Liver (tissue), 9 donors: ENCODE data around the gene MCUR1. TPM values are rescaled to one million over a fixed set of nuclear protein-coding genes. Genes with fewer than 3 reads are reported as not detected.
A peak's percentile ranks its signal among the peaks of the same experiment; 100 is the strongest.

Experiments used
- DNase-seq: peaks from one replicate; pipeline ENCODE4 v3.0.0-alpha.2; 2017; ENCODE audit warnings: low spot score
- H3K27ac ChIP-seq, 2 donors: one replicate each; pipeline ENCODE4 v1.7.0; 2013; ENCODE audit warnings: inconsistent platforms in 2 of 2, low read length in 2 of 2, control low read depth in 1 of 2, low read depth in 1 of 2, mild to moderate bottlenecking in 1 of 2
- H3K27me3 ChIP-seq, 4 donors: one replicate each; pipeline versions ENCODE4 v1.6.1 to v1.7.0; 2013; ENCODE audit warnings: low read length in 3 of 4, inconsistent platforms in 1 of 4, mild to moderate bottlenecking in 1 of 4, moderate library complexity in 1 of 4; ENCODE audit not compliant: control insufficient read depth in 4 of 4, insufficient read depth in 4 of 4
- H3K36me3 ChIP-seq, 4 donors: one replicate each; pipeline versions ENCODE4 v1.6.1 to v1.7.0; 2013; ENCODE audit warnings: low read length in 3 of 4, mild to moderate bottlenecking in 3 of 4, low read depth in 1 of 4, moderate library complexity in 1 of 4; ENCODE audit not compliant: control insufficient read depth in 4 of 4, insufficient read depth in 3 of 4
- H3K4me1 ChIP-seq, 4 donors: one replicate each; pipeline versions ENCODE4 v1.6.1 to v1.7.0; 2013; ENCODE audit warnings: low read length in 3 of 4, mild to moderate bottlenecking in 3 of 4, moderate library complexity in 1 of 4; ENCODE audit not compliant: control insufficient read depth in 4 of 4, insufficient read depth in 4 of 4
- H3K4me3 ChIP-seq, 3 donors: one replicate each; pipeline versions ENCODE4 v1.6.1 to v1.7.0; 2013; ENCODE audit warnings: low read length in 3 of 3, control low read depth in 1 of 3, low read depth in 1 of 3, mild to moderate bottlenecking in 1 of 3
- H3K9ac ChIP-seq, 2 donors: one replicate each; pipeline ENCODE4 v1.7.0; 2013; ENCODE audit warnings: low read length in 2 of 2, mild to moderate bottlenecking in 2 of 2, moderate library complexity in 2 of 2, control low read depth in 1 of 2, low read depth in 1 of 2
- H3K9me3 ChIP-seq, 4 donors: one replicate each; pipeline versions ENCODE4 v1.6.1 to v1.7.0; 2013; ENCODE audit warnings: low read length in 3 of 4; ENCODE audit not compliant: control insufficient read depth in 4 of 4
- CTCF ChIP-seq: fragments of 150-350 bp; IDR thresholded peaks from 2 replicates; pipeline ENCODE4 v1.5.1; 2017; ENCODE audit warnings: improper control_type of control experiment, low read depth, low read length; ENCODE audit not compliant: missing input control
- FOXA1 ChIP-seq: IDR thresholded peaks from 2 replicates; pipeline ENCODE4 v1.6.1; 2016; ENCODE audit warnings: antibody characterized with exemption
- HNF4A ChIP-seq, 2 donors: conservative IDR thresholded peaks; 2 replicates each; pipeline ENCODE4 v1.6.1; 2016; ENCODE audit warnings: antibody characterized with exemption in 2 of 2, mild to moderate bottlenecking in 2 of 2
- HNF4G ChIP-seq: IDR thresholded peaks from 2 replicates; pipeline ENCODE4 v1.6.1; 2016; ENCODE audit warnings: antibody characterized with exemption
- JUND ChIP-seq, 2 donors: IDR thresholded peaks; 2 replicates each; pipeline ENCODE4 v1.6.1; 2016; ENCODE audit warnings: antibody characterized with exemption in 2 of 2
- MAX ChIP-seq: IDR thresholded peaks from 2 replicates; pipeline ENCODE4 v1.6.1; 2016; ENCODE audit warnings: antibody characterized with exemption
- RAD21 ChIP-seq, 2 donors: IDR thresholded peaks; 2 replicates each; pipeline ENCODE4 v1.6.1; 2016; ENCODE audit warnings: antibody characterized with exemption in 2 of 2, mild to moderate bottlenecking in 2 of 2
- REST ChIP-seq: IDR thresholded peaks from 2 replicates; pipeline ENCODE4 v1.6.1; 2016; ENCODE audit warnings: antibody characterized with exemption, mild to moderate bottlenecking
- RXRA ChIP-seq, 2 donors: IDR thresholded peaks; 2 replicates each; pipeline ENCODE4 v1.6.1; 2017 to 2018; ENCODE audit warnings: antibody characterized with exemption in 2 of 2, mild to moderate bottlenecking in 1 of 2
- SP1 ChIP-seq: IDR thresholded peaks from 2 replicates; pipeline ENCODE4 v1.6.1; 2018; ENCODE audit warnings: antibody characterized with exemption, mild to moderate bottlenecking
- TAF1 ChIP-seq: conservative IDR thresholded peaks from 2 replicates; pipeline ENCODE4 v1.6.1; 2016; ENCODE audit warnings: antibody characterized with exemption, mild to moderate bottlenecking
- YY1 ChIP-seq: IDR thresholded peaks from 2 replicates; pipeline ENCODE4 v1.6.1; 2016; ENCODE audit warnings: antibody characterized with exemption, mild to moderate bottlenecking
- WGBS: extraction: QIAGEN DNeasy Blood & Tissue Kit; methylation state at CpG from one replicate; pipeline ENCODE4 v1.1.7; 2013; 5-methylcytosine and 5-hydroxymethylcytosine counted together
- polyA plus RNA-seq, 2 donors: library from polyadenylated mRNA; stranded (reverse) in 1 of 2; unstranded in 1 of 2; fragments of 200-250 nt in 1 of 2; fragments of >200 nt in 1 of 2; fragmentation: Nextera tagmentation in 1 of 2; extraction: Ambion mirVana in 1 of 2; gene quantifications; one replicate each; pipeline versions ENCODE4 v1.2.1 to v1.2.3, GENCODE V29; 2013 to 2015
- total RNA-seq, 2 donors: library from RNA; depleted of rRNA; stranded (reverse); fragments of >200 nt; gene quantifications; one replicate each; pipeline ENCODE4 v1.2.3, GENCODE V29; 2014
- TF ChIP-seq, protein P1 (sequence below): IDR thresholded peaks from 2 replicates; pipeline ENCODE4 v1.6.1; 2016; ENCODE audit warnings: antibody characterized with exemption
- TF ChIP-seq, protein P2 (sequence below): IDR thresholded peaks from 2 replicates; pipeline ENCODE4 v1.6.1; 2016; ENCODE audit warnings: antibody characterized with exemption
- donor health status: healthy.
- donor health status: healthy.
- donor health status: healthy.
- donor health status: healthy.
- donor health status: healthy.

Gene MCUR1
- total and polyA plus RNA-seq, 4 donors: 7.3 to 17.3 (median 7.4) TPM

GRCh38 chr6:13825871-13826270 lies 11.5 kb upstream of the MCUR1 start:
- no peaks in the 10 kb centered on the region for H3K4me1 ChIP-seq
- H3K4me3 ChIP-seq: no peak overlapping the region
- no peak for DNase-seq
- H3K9ac ChIP-seq: no peak overlapping the region
- 92% methylated on average over 1 of the region's 1 CpG for WGBS
- peaks cover 0 to 6% (median 0%) of the 10 kb centered on the region in 4 donors for H3K9me3 ChIP-seq
- TF ChIP-seq HNF4A (conservative IDR thresholded peaks at IDR 0.05): peak; percentile 20 to 32
- TF ChIP-seq, protein P1, sequence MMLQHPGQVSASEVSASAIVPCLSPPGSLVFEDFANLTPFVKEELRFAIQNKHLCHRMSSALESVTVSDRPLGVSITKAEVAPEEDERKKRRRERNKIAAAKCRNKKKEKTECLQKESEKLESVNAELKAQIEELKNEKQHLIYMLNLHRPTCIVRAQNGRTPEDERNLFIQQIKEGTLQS: no peak
- TF ChIP-seq TAF1: no peak
- H3K27me3 ChIP-seq: no peaks in the 10 kb centered on the region
- no peaks in the 10 kb centered on the region for H3K36me3 ChIP-seq
- no peak overlapping the region for H3K27ac ChIP-seq

GRCh38 chr6:13818341-13818740 lies 4.0 kb upstream of the MCUR1 start:
- WGBS: 62% methylated on average over 2 of the region's 2 CpGs
- TF ChIP-seq YY1 (no peak), MAX (no peak), RAD21 (IDR thresholded peaks at IDR 0.05) (no peak), RXRA (IDR thresholded peaks at IDR 0.05) (no peak), HNF4G (no peak), REST (no peak), JUND (IDR thresholded peaks at IDR 0.05) (no peak), SP1 (no peak), FOXA1 (no peak)
- TF ChIP-seq, protein P2, sequence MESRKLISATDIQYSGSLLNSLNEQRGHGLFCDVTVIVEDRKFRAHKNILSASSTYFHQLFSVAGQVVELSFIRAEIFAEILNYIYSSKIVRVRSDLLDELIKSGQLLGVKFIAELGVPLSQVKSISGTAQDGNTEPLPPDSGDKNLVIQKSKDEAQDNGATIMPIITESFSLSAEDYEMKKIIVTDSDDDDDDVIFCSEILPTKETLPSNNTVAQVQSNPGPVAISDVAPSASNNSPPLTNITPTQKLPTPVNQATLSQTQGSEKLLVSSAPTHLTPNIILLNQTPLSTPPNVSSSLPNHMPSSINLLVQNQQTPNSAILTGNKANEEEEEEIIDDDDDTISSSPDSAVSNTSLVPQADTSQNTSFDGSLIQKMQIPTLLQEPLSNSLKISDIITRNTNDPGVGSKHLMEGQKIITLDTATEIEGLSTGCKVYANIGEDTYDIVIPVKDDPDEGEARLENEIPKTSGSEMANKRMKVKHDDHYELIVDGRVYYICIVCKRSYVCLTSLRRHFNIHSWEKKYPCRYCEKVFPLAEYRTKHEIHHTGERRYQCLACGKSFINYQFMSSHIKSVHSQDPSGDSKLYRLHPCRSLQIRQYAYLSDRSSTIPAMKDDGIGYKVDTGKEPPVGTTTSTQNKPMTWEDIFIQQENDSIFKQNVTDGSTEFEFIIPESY: no peak
- H3K9me3 ChIP-seq: no peaks in the 10 kb centered on the region

GRCh38 chr6:13814938-13815575 lies 700 bp upstream of the MCUR1 start:
- 45% methylated on average over 8 of the region's 8 CpGs for WGBS
- Histone ChIP-seq H3K4me3 (peak overlapping the region; percentile 42 to 99 (median 49)), H3K27me3 (no peaks in the 10 kb centered on the region), H3K27ac (peak overlapping the region; percentile 95 to 97), H3K36me3 (no peaks in the 10 kb centered on the region), H3K4me1 (peaks cover 17 to 42% (median 32%) of the 10 kb centered on the region in 4 donors), H3K9ac (peak overlapping the region; percentile 30), H3K9me3 (no peaks in the 10 kb centered on the region)
- no peak for DNase-seq
- TF ChIP-seq FOXA1: no peak
- no peak for TF ChIP-seq HNF4G
- no peak for TF ChIP-seq CTCF
- no peak for TF ChIP-seq YY1
- TF ChIP-seq REST: no peak
- TF ChIP-seq TAF1: peak; percentile 4

More at GRCh38 chr6:13818341-13818740, 4.0 kb upstream of the MCUR1 start:
- H3K36me3 ChIP-seq: no peaks in the 10 kb centered on the region
- peaks cover 2 to 11% (median 6%) of the 10 kb centered on the region in 4 donors for H3K4me1 ChIP-seq
- no peak overlapping the region for H3K4me3 ChIP-seq
- DNase-seq: no peak
- H3K27me3 ChIP-seq: no peaks in the 10 kb centered on the region
- H3K27ac ChIP-seq: no peak overlapping the region
- H3K9ac ChIP-seq: no peak overlapping the region
